Nephron progenitor cell (in vitro differentiated cells): ENCODE data around the gene ITGAV.
A peak's percentile ranks its signal among the peaks of the same experiment; 100 is the strongest.

Experiments
- DNase-seq: peaks from one replicate; pipeline ENCODE4 v3.0.0; 2021
- H3K27ac Mint-ChIP-seq: 2 replicates; pipeline ENCODE4 v1.8.0; 2021; ENCODE audit warnings: mild to moderate bottlenecking, moderate library complexity, mixed read lengths
- H3K27me3 Mint-ChIP-seq: 2 replicates; pipeline ENCODE4 v1.8.0; 2021; ENCODE audit warnings: mild to moderate bottlenecking, low read depth, mixed read lengths; ENCODE audit not compliant: poor library complexity
- H3K36me3 Mint-ChIP-seq: 2 replicates; pipeline ENCODE4 v1.8.0; 2021; ENCODE audit warnings: low read depth, mixed read lengths
- H3K4me1 Mint-ChIP-seq: 2 replicates; pipeline ENCODE4 v1.8.0; 2021; ENCODE audit warnings: mixed read lengths
- H3K4me3 Mint-ChIP-seq: 2 replicates; pipeline ENCODE4 v1.8.0; 2021; ENCODE audit warnings: mild to moderate bottlenecking, moderate library complexity, mixed read lengths
- H3K9me3 Mint-ChIP-seq: 2 replicates; pipeline ENCODE4 v1.8.0; 2021; ENCODE audit warnings: mild to moderate bottlenecking, moderate library complexity, mixed read lengths
- CTCF ChIP-seq: fragments of 200-600 bp; sonication (generic); IDR thresholded peaks from 2 replicates; pipeline ENCODE4 v1.5.0; 2021; ENCODE audit warnings: antibody characterized with exemption

The ITGAV gene

GRCh38 chr2:186576614-186577013, 13.2 kb upstream of the ITGAV start:
- no peak for DNase-seq
- TF ChIP-seq CTCF = no peak
- Mint-ChIP-seq H3K36me3 (no peaks in the 10 kb centered on the region), H3K9me3 (no peaks in the 10 kb centered on the region), H3K27ac (no peak overlapping the region), H3K27me3 (no peaks in the 10 kb centered on the region), H3K4me1 (peaks cover 14% of the 10 kb centered on the region), H3K4me3 (no peak overlapping the region)

- no peaks in the 10 kb centered on the region for H3K9me3 Mint-ChIP-seq
- no peak for DNase-seq
- H3K4me3 Mint-ChIP-seq = no peak overlapping the region
- no peaks in the 10 kb centered on the region for H3K27me3 Mint-ChIP-seq
- H3K27ac Mint-ChIP-seq = no peak overlapping the region
- H3K4me1 Mint-ChIP-seq = peaks cover 12% of the 10 kb centered on the region
- H3K36me3 Mint-ChIP-seq = no peaks in the 10 kb centered on the region
- no peak for TF ChIP-seq CTCF
Observed at GRCh38 chr2:186582698-186583097, 7.2 kb upstream of the ITGAV start.

GRCh38 chr2:186584053-186584452, 5.8 kb upstream of the ITGAV start:
- H3K36me3 Mint-ChIP-seq = no peaks in the 10 kb centered on the region
- H3K4me3 Mint-ChIP-seq = no peak overlapping the region
- TF ChIP-seq CTCF = no peak
- H3K9me3 Mint-ChIP-seq = no peaks in the 10 kb centered on the region
- H3K4me1 Mint-ChIP-seq = peaks cover 17% of the 10 kb centered on the region
- no peaks in the 10 kb centered on the region for H3K27me3 Mint-ChIP-seq
- DNase-seq = no peak
- no peak overlapping the region for H3K27ac Mint-ChIP-seq

GRCh38 chr2:186588421-186588820, 1.4 kb upstream of the ITGAV start:
- no peaks in the 10 kb centered on the region for H3K27me3 Mint-ChIP-seq
- no peaks in the 10 kb centered on the region for H3K36me3 Mint-ChIP-seq
- no peaks in the 10 kb centered on the region for H3K9me3 Mint-ChIP-seq
- TF ChIP-seq CTCF = no peak
- DNase-seq = no peak
- H3K4me1 Mint-ChIP-seq = peaks cover 42% of the 10 kb centered on the region
- no peak overlapping the region for H3K27ac Mint-ChIP-seq
- H3K4me3 Mint-ChIP-seq = no peak overlapping the region

- Mint-ChIP-seq H3K27me3 (no peaks in the 10 kb centered on the region), H3K9me3 (no peaks in the 10 kb centered on the region), H3K4me3 (peak overlapping the region; percentile 91), H3K4me1 (peaks cover 43% of the 10 kb centered on the region), H3K27ac (peak overlapping the region; percentile 92), H3K36me3 (no peaks in the 10 kb centered on the region)
- no peak for TF ChIP-seq CTCF
- DNase-seq = no peak
Observed at GRCh38 chr2:186588940-186589611, 780 bp upstream of the ITGAV start.

GRCh38 chr2:186590350-186590758, 498 bp downstream of the ITGAV start:
- no peaks in the 10 kb centered on the region for H3K27me3 Mint-ChIP-seq
- H3K9me3 Mint-ChIP-seq = no peaks in the 10 kb centered on the region
- H3K27ac Mint-ChIP-seq = peak overlapping the region; percentile 62
- peak; percentile 64 for DNase-seq
- H3K4me3 Mint-ChIP-seq = peak overlapping the region; percentile 91
- no peak for TF ChIP-seq CTCF
- peaks cover 49% of the 10 kb centered on the region for H3K4me1 Mint-ChIP-seq
- H3K36me3 Mint-ChIP-seq = no peaks in the 10 kb centered on the region
